WTC11 (cell line): ENCODE data around the gene OR4A15. TPM values are rescaled to one million over a fixed set of nuclear protein-coding genes. Genes with fewer than 3 reads are reported as not detected.

Experiments used
- ATAC-seq: fragments of 200-7000 bp; cut with Tn5 transposase; 2 replicates; pipeline ENCODE4 v1.10.0; 2021; ENCODE audit warnings: mild to moderate bottlenecking, moderate library complexity
- CTCF ChIA-PET: fragments of 300-600 bp; sonication (Branson Sonifier 250); formaldehyde crosslinking; loops from one replicate; lab custom pipeline; 2021; ENCODE audit warnings: antibody characterized with exemption; lab: Charles Lee
- POLR2A ChIA-PET: fragments of 350-600 bp; sonication (Branson Sonifier 250); formaldehyde crosslinking; loops from one replicate; lab custom pipeline; 2021; ENCODE audit warnings: antibody characterized with exemption; lab: Charles Lee
- DNase-seq: peaks from one replicate; pipeline ENCODE4 v3.0.0; 2021; ENCODE audit warnings: low spot score
- H3K27ac Mint-ChIP-seq: 2 replicates; pipeline ENCODE4 v1.8.0; 2021; ENCODE audit warnings: mixed read lengths
- H3K27me3 Mint-ChIP-seq: 2 replicates; pipeline ENCODE4 v1.8.0; 2021; ENCODE audit warnings: low read depth, mild to moderate bottlenecking, moderate library complexity, mixed read lengths
- H3K36me3 Mint-ChIP-seq: 2 replicates; pipeline ENCODE4 v1.8.0; 2021; ENCODE audit warnings: mixed read lengths
- H3K4me1 Mint-ChIP-seq: 2 replicates; pipeline ENCODE4 v1.8.0; 2022; ENCODE audit warnings: mixed read lengths
- H3K4me3 Mint-ChIP-seq: 2 replicates; pipeline ENCODE4 v1.8.0; 2021; ENCODE audit warnings: mild to moderate bottlenecking, moderate library complexity, mixed read lengths
- H3K9me3 Mint-ChIP-seq: 2 replicates; pipeline ENCODE4 v1.8.0; 2021; ENCODE audit warnings: mixed read lengths
- AFF4 ChIP-seq: sonication (generic); formaldehyde crosslinking; IDR thresholded peaks from 2 replicates; pipeline ENCODE4 v1.8.1; 2023; ENCODE audit warnings: mild to moderate bottlenecking, missing genetic modification reagents, borderline replicate concordance
- AR ChIP-seq: fragments of 250-450 bp; sonication (Bioruptor Pico); IDR thresholded peaks from 2 replicates; pipeline ENCODE4 v1.9.0; 2021; ENCODE audit warnings: mild to moderate bottlenecking
- ATF2 ChIP-seq: sonication (generic); formaldehyde crosslinking; IDR thresholded peaks from 2 replicates; pipeline ENCODE4 v1.8.1; 2022; ENCODE audit warnings: low read depth, missing genetic modification reagents, borderline replicate concordance
- E2F1 ChIP-seq: sonication (generic); formaldehyde crosslinking; IDR thresholded peaks from 2 replicates; pipeline ENCODE4 v1.8.0; 2022; ENCODE audit warnings: mild to moderate bottlenecking, missing genetic modification reagents
- E2F4 ChIP-seq: sonication (generic); formaldehyde crosslinking; IDR thresholded peaks from 2 replicates; pipeline ENCODE4 v1.8.1; 2022; ENCODE audit warnings: low read depth, mild to moderate bottlenecking, moderate library complexity, missing genetic modification reagents, borderline replicate concordance
- ERG ChIP-seq: fragments of 250-450 bp; sonication (Bioruptor Pico); IDR thresholded peaks from 2 replicates; pipeline ENCODE4 v1.8.0; 2021; ENCODE audit warnings: mild to moderate bottlenecking
- GTF2I ChIP-seq: fragments of 250-450 bp; sonication (Bioruptor Pico); conservative IDR thresholded peaks from 2 replicates; pipeline ENCODE4 v1.4.0; 2021; ENCODE audit warnings: mild to moderate bottlenecking
- IRF1 ChIP-seq: sonication (generic); formaldehyde crosslinking; IDR thresholded peaks from 2 replicates; pipeline ENCODE4 v1.8.0; 2023; ENCODE audit warnings: missing genetic modification reagents
- STAT6 ChIP-seq: sonication (generic); formaldehyde crosslinking; conservative IDR thresholded peaks from 2 replicates; pipeline ENCODE4 v1.8.1; 2023; ENCODE audit warnings: mild to moderate bottlenecking, low read depth, missing genetic modification reagents, moderate library complexity
- USF2 ChIP-seq: sonication (generic); formaldehyde crosslinking; IDR thresholded peaks from 2 replicates; pipeline ENCODE4 v1.8.1; 2023; ENCODE audit warnings: mild to moderate bottlenecking, missing genetic modification reagents, moderate library complexity
- ZNF416 ChIP-seq: fragments of 250-450 bp; sonication (Bioruptor Pico); IDR thresholded peaks from 2 replicates; pipeline ENCODE4 v1.9.0; 2021; ENCODE audit warnings: mild to moderate bottlenecking, inconsistent platforms
- ZSCAN18 ChIP-seq: fragments of 250-450 bp; sonication (Bioruptor Pico); IDR thresholded peaks from 2 replicates; pipeline ENCODE4 v2.1.2; 2022; ENCODE audit warnings: mild to moderate bottlenecking, moderate library complexity
- total RNA-seq: library from RNA; stranded (reverse); gene quantifications from 3 replicates; pipeline ENCODE4 v1.2.3, GENCODE V29; 2021

Gene OR4A15
- total RNA-seq, 1 experiment from 2014 or later = not detected

- ChIA-PET POLR2A (no interaction called here), CTCF (no interaction called here)
- Mint-ChIP-seq H3K9me3 (peaks cover 87% of the 10 kb centered on the region), H3K27ac (no peak overlapping the region), H3K36me3 (peaks cover 86% of the 10 kb centered on the region), H3K4me3 (no peak overlapping the region), H3K27me3 (peaks cover 18% of the 10 kb centered on the region), H3K4me1 (no peaks in the 10 kb centered on the region)
- DNase-seq (no peak), ATAC-seq (no peak)
- TF ChIP-seq E2F4 (CRISPR knock-in tag) (no peak), USF2 (no peak), STAT6 (CRISPR knock-in tag) (no peak), ATF2 (no peak), ERG (no peak), AFF4 (CRISPR knock-in tag) (no peak), AR (CRISPR knock-in tag) (no peak), E2F1 (CRISPR knock-in tag) (no peak), ZNF416 (no peak), IRF1 (CRISPR knock-in tag) (no peak), GTF2I (CRISPR knock-in tag) (no peak), ZSCAN18 (CRISPR knock-in tag) (no peak)
Observed at GRCh38 chr11:55357560-55358184, 10.1 kb upstream of the OR4A15 start.
